ENCODE measurements around the gene GNB1L.
"Not testable (repeated sequence)": the region's sequence is repeated elsewhere in the genome, so short reads cannot be mapped to it uniquely, and the experiment has no call there.

GNB1L gene

GRCh38 chr22:19779011-19779421 lies 75.7 kb downstream of the GNB1L start:
- DNase-seq (ENCODE audit: low read depth): no peak
- TF ChIP-seq CTCF (IDR thresholded peaks at IDR 0.05; ENCODE audit: control insufficient read depth, insufficient read depth, low read depth, low read length, missing control alignments): no peak
- H3K4me3 ChIP-seq (ENCODE audit: control insufficient read depth, low read depth, low read length): no peak overlapping the region

DNA sequence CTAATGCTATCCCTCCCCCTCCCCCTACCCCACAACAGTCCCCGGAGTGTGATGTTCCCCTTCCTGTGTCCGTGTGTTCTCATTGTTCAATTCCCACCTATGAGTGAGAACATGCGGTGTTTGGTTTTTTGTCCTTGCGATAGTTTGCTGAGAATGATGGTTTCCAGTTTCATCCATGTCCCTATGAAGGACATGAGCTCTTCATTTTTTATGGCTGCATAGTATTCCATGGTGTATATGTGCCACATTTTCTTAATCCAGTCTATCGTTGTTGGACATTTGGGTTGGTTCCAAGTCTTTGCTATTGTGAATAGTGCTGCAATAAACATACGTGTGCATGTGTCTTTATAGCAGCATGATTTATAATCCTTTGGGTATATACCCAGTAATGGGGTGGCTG lies 77.5 kb downstream of the GNB1L start:
- H3K4me3 ChIP-seq (ENCODE audit: control insufficient read depth, low read depth, low read length); DNase-seq (ENCODE audit: low read depth): not testable (repeated sequence)

GRCh38 chr22:19776433-19777031 lies 78.1 kb downstream of the GNB1L start:
- no peak for TF ChIP-seq CTCF (IDR thresholded peaks at IDR 0.05; ENCODE audit: control insufficient read depth, insufficient read depth, low read depth, low read length, missing control alignments)
- DNase-seq (ENCODE audit: low read depth): no peak
- H3K4me3 ChIP-seq (ENCODE audit: control insufficient read depth, low read depth, low read length): no peak overlapping the region

GRCh38 chr22:19775496-19776325 lies 79.0 kb downstream of the GNB1L start:
- H3K4me3 ChIP-seq (ENCODE audit: control insufficient read depth, low read depth, low read length): no peak overlapping the region
- no peak for TF ChIP-seq CTCF (IDR thresholded peaks at IDR 0.05; ENCODE audit: control insufficient read depth, insufficient read depth, low read depth, low read length, missing control alignments)
- DNase-seq (ENCODE audit: low read depth): no peak

DNA sequence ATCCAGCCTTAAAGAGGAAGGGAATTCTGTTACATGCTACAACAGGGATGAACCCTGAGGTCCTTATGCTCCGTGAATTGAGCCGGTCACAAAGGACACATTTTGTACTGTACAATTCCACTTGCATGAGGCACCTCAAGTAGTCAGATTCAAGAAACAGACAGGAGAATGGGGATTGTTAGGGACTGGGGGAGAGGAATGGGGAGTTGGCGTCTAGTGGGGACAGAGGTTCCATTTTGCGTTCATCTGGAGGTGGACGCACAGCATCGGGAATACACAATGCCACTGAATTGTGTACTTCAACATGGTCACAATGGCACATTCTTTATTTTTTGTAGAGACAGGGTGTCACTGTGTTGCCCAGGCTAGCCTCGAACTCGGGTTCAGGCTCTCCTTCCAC lies 80.0 kb downstream of the GNB1L start:
- no peak for TF ChIP-seq CTCF (IDR thresholded peaks at IDR 0.05; ENCODE audit: control insufficient read depth, insufficient read depth, low read depth, low read length, missing control alignments)
- DNase-seq (ENCODE audit: low read depth): no peak
- H3K4me3 ChIP-seq (ENCODE audit: control insufficient read depth, low read depth, low read length): no peak overlapping the region

DNA sequence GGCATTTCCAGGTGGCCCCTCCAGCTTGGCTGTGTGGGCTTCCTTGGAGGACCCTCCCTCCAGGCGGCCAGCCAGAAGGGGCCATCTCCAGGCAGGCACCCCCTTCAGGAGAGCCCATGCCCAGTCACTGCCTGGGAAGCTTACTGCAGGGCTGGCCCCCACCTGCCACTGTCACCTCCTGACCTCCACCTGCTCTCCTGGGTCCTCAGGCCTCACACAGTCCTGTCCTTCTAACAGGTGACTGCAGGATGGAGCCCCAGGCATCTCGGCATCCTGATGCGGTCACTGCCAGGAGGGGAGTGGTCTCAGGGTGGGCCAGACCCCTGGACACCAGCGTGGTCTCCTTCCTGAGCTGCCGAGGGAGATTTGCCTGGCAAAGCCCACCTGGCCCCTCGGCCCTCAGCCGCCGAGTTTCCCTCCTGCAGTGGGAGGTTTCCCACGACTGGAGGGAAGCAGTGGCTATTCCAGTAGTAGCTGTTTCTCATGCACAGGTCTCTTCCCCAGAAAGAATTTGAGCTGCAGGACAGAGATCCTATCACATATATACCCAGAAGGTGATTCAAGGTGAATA lies 81.1 kb downstream of the GNB1L start:
- no peak for TF ChIP-seq CTCF (IDR thresholded peaks at IDR 0.05; ENCODE audit: control insufficient read depth, insufficient read depth, low read depth, low read length, missing control alignments)
- no peak overlapping the region for H3K4me3 ChIP-seq (ENCODE audit: control insufficient read depth, low read depth, low read length)
- no peak for DNase-seq (ENCODE audit: low read depth)
